ENCODE data around the gene IL25. TPM values are rescaled to one million over a fixed set of nuclear protein-coding genes. Genes with fewer than 3 reads are reported as not detected.

The IL25 gene
- total RNA-seq, 1 experiment from 2014 or later, result not detected

DNA sequence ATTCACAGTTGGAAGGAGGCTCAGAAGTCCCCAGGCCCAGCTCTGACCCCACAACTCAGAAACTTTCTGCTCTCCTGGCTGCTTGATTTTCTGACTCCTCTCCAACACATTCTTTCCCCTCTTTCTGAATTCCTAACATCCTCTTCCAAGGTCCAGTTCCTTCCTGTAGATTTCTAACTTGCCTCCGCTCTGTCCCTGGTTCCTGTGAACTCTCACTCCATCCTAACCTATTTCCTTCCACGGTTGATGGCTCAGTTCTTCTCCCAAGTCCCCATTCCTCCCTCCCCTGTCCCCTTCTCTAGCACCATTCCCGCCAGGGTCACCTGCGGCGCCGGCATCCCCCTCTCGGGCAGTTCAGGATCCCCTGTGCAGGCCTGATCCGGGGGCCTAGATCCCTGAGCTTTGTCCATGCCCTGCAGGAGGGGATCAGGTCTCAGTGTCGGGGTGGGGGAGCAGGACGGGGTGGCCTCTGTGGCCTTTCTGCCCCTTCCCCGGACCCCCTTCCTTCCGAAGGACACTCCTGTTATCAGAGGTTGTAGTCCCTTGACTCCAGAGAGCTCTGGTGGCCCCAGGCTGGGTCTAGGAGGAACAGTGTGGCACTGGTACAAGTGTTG lies 13.9 kb upstream of the IL25 start:
- no peaks in the 10 kb centered on the region for H3K4me1 ChIP-seq
- POLR2A ChIA-PET, result interaction anchor here (0.6 kb wide), 1 partner anchor 163 kb away, joined by 5 read pairs; no protein-coding TSS in a partner anchor
- TF ChIP-seq, protein P1, sequence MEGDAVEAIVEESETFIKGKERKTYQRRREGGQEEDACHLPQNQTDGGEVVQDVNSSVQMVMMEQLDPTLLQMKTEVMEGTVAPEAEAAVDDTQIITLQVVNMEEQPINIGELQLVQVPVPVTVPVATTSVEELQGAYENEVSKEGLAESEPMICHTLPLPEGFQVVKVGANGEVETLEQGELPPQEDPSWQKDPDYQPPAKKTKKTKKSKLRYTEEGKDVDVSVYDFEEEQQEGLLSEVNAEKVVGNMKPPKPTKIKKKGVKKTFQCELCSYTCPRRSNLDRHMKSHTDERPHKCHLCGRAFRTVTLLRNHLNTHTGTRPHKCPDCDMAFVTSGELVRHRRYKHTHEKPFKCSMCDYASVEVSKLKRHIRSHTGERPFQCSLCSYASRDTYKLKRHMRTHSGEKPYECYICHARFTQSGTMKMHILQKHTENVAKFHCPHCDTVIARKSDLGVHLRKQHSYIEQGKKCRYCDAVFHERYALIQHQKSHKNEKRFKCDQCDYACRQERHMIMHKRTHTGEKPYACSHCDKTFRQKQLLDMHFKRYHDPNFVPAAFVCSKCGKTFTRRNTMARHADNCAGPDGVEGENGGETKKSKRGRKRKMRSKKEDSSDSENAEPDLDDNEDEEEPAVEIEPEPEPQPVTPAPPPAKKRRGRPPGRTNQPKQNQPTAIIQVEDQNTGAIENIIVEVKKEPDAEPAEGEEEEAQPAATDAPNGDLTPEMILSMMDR (IDR thresholded peaks at IDR 0.05; ENCODE audit: insufficient read depth in 1 of 2, low read depth in 1 of 2, low read length in 1 of 2, severe bottlenecking in 1 of 2, unreplicated experiment in 1 of 2), result no peak
- no peak overlapping the region for H3K4me3 ChIP-seq (ENCODE audit: low read depth, low read length)
- DNase-seq, result no peak
- Mint-ChIP-seq H3K9me3 (ENCODE audit: unreplicated experiment) (no peaks in the 10 kb centered on the region), H3K4me3 (ENCODE audit: unreplicated experiment) (no peak overlapping the region), H3K4me1 (ENCODE audit: low read depth, unreplicated experiment) (no peaks in the 10 kb centered on the region), H3K27me3 (ENCODE audit: insufficient read depth, unreplicated experiment) (peaks cover 14% of the 10 kb centered on the region), H3K27ac (ENCODE audit: unreplicated experiment) (no peak overlapping the region), H3K36me3 (ENCODE audit: insufficient read depth, unreplicated experiment) (no peaks in the 10 kb centered on the region)
- CTCF ChIA-PET, result no interaction called here
- no peaks in the 10 kb centered on the region for H3K27me3 ChIP-seq (replicated peaks; ENCODE audit: control insufficient read depth, insufficient read depth, low read length)
- no TSS peak for BruUV-seq (replicated peaks)
- H3K9me3 ChIP-seq, result no peaks in the 10 kb centered on the region
- intact Hi-C loops (cut with micrococcal nuclease; ENCODE audit: unreplicated experiment), result no loop called here
- no peaks in the 10 kb centered on the region for H3K36me3 ChIP-seq (ENCODE audit: control insufficient read depth, insufficient read depth, low read length)

DNA sequence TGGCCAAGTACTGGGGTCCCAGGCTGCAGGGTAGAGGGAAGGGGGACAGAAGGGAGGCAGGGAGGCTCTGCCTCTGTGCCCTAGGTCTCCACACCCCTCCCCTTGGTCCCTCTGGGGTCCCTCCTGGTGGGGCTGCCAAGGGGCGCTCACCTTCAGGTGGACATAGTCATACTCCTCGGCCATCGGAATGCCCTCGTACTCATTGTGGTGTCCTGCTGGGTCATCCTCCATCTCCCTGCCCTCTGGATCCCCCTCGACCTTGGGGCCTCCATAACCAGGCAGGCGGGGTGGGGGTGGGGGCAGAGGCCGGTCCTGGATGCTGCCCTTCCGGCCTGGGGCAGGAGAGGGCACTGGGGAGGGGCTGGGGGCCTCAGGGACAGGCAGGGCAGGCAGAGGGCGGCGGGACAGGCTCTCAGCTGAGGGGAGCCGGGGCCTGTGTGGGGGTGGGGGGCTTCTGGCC lies 13.4 kb upstream of the IL25 start:
- Mint-ChIP-seq H3K27ac (ENCODE audit: unreplicated experiment) (no peak overlapping the region), H3K36me3 (ENCODE audit: insufficient read depth, unreplicated experiment) (no peaks in the 10 kb centered on the region), H3K4me1 (ENCODE audit: low read depth, unreplicated experiment) (no peaks in the 10 kb centered on the region), H3K27me3 (ENCODE audit: insufficient read depth, unreplicated experiment) (peaks cover 8% of the 10 kb centered on the region), H3K4me3 (ENCODE audit: unreplicated experiment) (no peak overlapping the region), H3K9me3 (ENCODE audit: unreplicated experiment) (no peaks in the 10 kb centered on the region)
- TF ChIP-seq, protein P1 (IDR thresholded peaks at IDR 0.05; ENCODE audit: insufficient read depth in 1 of 2, low read depth in 1 of 2, low read length in 1 of 2, severe bottlenecking in 1 of 2, unreplicated experiment in 1 of 2), result no peak
- ChIA-PET POLR2A (interaction anchor here (0.6 kb wide), 1 partner anchor 164 kb away, joined by 5 read pairs; no protein-coding TSS in a partner anchor), CTCF (no interaction called here)
- DNase-seq, result no peak
- no peaks in the 10 kb centered on the region for H3K9me3 ChIP-seq
- no peaks in the 10 kb centered on the region for H3K27me3 ChIP-seq (replicated peaks; ENCODE audit: control insufficient read depth, insufficient read depth, low read length)
- BruUV-seq (replicated peaks), result no TSS peak
- intact Hi-C loops (cut with micrococcal nuclease; ENCODE audit: unreplicated experiment), result no loop called here
- no peaks in the 10 kb centered on the region for H3K4me1 ChIP-seq
- H3K4me3 ChIP-seq (ENCODE audit: low read depth, low read length), result no peak overlapping the region
- no peaks in the 10 kb centered on the region for H3K36me3 ChIP-seq (ENCODE audit: control insufficient read depth, insufficient read depth, low read length)

DNA sequence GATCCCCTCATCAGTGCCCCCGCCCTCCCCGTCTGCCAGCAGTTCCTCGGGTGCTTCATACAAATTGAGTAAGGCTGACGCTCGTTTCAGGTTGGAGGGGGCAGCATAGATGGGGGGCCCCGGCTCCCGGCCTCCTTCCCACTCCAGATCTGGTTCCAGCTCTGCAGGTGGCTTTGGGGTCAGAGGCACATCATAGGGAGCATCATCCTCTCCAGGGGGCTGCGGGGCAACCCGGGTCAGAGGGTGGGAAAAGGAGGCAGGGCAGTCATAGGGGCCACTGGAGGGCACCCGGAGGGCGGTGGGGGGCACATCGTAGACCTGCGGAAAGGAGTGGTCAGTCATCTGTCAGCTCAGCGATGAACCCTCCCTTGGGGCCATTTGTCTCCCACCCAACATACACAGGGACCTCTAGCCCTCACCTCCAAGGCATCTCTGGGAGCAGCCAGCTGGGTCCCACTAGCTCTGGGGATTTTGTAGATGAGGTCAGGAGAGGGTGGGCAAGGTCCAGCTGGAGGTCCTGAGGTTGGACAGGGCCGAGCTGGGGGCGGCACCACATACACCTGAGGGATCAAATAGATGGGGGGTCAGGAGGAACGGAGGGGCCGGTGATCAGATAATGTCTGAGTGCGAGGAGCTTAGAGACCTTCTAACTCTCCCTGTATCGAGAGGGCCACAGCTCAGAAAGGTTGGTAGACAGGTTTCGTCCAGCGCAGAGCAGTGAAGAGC lies 12.7 kb upstream of the IL25 start:
- H3K4me3 ChIP-seq (ENCODE audit: low read depth, low read length), result no peak overlapping the region
- H3K27me3 ChIP-seq (replicated peaks; ENCODE audit: control insufficient read depth, insufficient read depth, low read length), result no peaks in the 10 kb centered on the region
- Mint-ChIP-seq H3K27ac (ENCODE audit: unreplicated experiment) (no peak overlapping the region), H3K4me1 (ENCODE audit: low read depth, unreplicated experiment) (no peaks in the 10 kb centered on the region), H3K27me3 (ENCODE audit: insufficient read depth, unreplicated experiment) (peaks cover 5% of the 10 kb centered on the region), H3K9me3 (ENCODE audit: unreplicated experiment) (no peaks in the 10 kb centered on the region), H3K36me3 (ENCODE audit: insufficient read depth, unreplicated experiment) (no peaks in the 10 kb centered on the region), H3K4me3 (ENCODE audit: unreplicated experiment) (no peak overlapping the region)
- CTCF ChIA-PET, result interaction anchor here (0.7 to 1.6 kb wide), 2 partner anchors 14 to 33 kb away, joined by 3 to 8 read pairs; no protein-coding TSS in a partner anchor
- POLR2A ChIA-PET, result interaction anchor here (0.6 kb wide), 2 partner anchors 37 to 164 kb away, joined by 3 to 5 read pairs; no protein-coding TSS in a partner anchor
- no peak for DNase-seq
- no TSS peak for BruUV-seq (replicated peaks)
- intact Hi-C loops (cut with micrococcal nuclease; ENCODE audit: unreplicated experiment), result no loop called here
- H3K4me1 ChIP-seq, result no peaks in the 10 kb centered on the region
- H3K9me3 ChIP-seq, result no peaks in the 10 kb centered on the region
- H3K36me3 ChIP-seq (ENCODE audit: control insufficient read depth, insufficient read depth, low read length), result no peaks in the 10 kb centered on the region
- TF ChIP-seq, protein P1 (IDR thresholded peaks at IDR 0.05; ENCODE audit: insufficient read depth in 1 of 2, low read depth in 1 of 2, low read length in 1 of 2, severe bottlenecking in 1 of 2, unreplicated experiment in 1 of 2), result no peak

Measured in Caco-2 (cell line).